ENCODE results near the gene SLC1A7.

DNA sequence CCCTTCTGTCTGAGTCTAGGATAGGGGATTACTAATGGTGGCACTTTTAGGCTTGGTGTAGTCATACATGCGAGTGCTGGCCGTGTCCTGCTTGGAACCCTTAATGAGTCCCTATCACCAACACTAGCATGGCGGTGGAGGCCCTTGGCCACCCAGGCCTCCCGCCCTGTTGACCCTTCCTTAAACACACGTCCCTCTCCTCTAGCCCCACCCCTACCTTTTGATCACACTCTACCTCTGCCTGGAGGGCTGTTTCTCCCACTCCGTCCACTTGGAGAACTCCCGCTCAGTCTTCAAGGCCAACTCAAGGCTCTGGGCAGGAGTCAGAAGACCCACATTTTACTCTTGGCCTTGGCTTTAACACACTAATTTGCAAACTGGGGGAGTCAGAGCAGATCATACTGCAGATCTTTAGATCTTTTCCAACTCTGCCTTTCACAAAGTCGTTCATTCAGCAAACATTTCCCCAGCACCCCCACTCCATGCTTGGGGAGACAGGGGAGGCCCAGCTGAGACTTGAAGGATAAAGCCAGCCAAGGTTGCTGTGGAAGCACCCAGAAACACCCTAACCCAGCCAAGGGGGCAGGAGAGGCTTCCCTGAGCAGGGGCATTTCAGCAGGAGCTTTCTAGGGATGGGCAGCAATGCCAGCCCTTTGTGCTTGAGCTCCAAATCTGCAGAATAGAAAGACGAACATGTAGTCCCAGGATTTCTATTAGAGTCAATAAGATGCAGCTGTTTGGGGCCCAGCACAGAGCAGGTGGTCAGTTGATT lies 78.5 kb downstream of the SLC1A7 start:
- TF ChIP-seq FOXM1 (IDR thresholded peaks at IDR 0.05; ENCODE audit: borderline replicate concordance) (no peak), BHLHE40 (IDR thresholded peaks at IDR 0.05; ENCODE audit: borderline replicate concordance) (no peak), TARDBP (IDR thresholded peaks at IDR 0.05) (no peak), NFRKB (IDR thresholded peaks at IDR 0.05) (no peak), SUZ12 (IDR thresholded peaks at IDR 0.05) (no peak), HDGF (IDR thresholded peaks at IDR 0.05; ENCODE audit: borderline replicate concordance) (no peak), FOXA1 (IDR thresholded peaks at IDR 0.05) (no peak), ZNF384 (IDR thresholded peaks at IDR 0.05) (no peak), L3MBTL2 (conservative IDR thresholded peaks at IDR 0.05) (no peak), ELF4 (IDR thresholded peaks at IDR 0.05) (no peak)

Measured in HEK293T (cell line).